Effector memory CD4-positive, alpha-beta T cell (primary cell): ENCODE measurements around the gene CTAG1B.
"Not testable (repeated sequence)": the region's sequence is repeated elsewhere in the genome, so short reads cannot be mapped to it uniquely, and the experiment has no call there.

ENCODE experiments used
- DNase-seq, 3 donors: peaks; one replicate each; pipeline ENCODE4 v3.0.0-alpha.2; 2020
- H3K27ac ChIP-seq: 2 replicates; pipeline ENCODE4 v1.7.0; 2013; ENCODE audit warnings: mild to moderate bottlenecking, low read length, moderate library complexity; ENCODE audit not compliant: insufficient read depth, poor library complexity, severe bottlenecking
- H3K27me3 ChIP-seq: replicated peaks from 2 replicates; pipeline ENCODE4 v1.7.0; 2013; ENCODE audit warnings: mild to moderate bottlenecking, low read length; ENCODE audit not compliant: insufficient read depth, control insufficient read depth, poor library complexity, severe bottlenecking
- H3K36me3 ChIP-seq: 2 replicates; pipeline ENCODE4 v1.7.0; 2013; ENCODE audit warnings: mild to moderate bottlenecking, low read length, moderate library complexity; ENCODE audit not compliant: control insufficient read depth, insufficient read depth
- H3K4me1 ChIP-seq: 2 replicates; pipeline ENCODE4 v1.7.0; 2013; ENCODE audit warnings: low read length, mild to moderate bottlenecking; ENCODE audit not compliant: control insufficient read depth, insufficient read depth, poor library complexity, severe bottlenecking
- H3K4me3 ChIP-seq: 2 replicates; pipeline ENCODE4 v1.7.0; 2013; ENCODE audit warnings: low read length, low read depth, mild to moderate bottlenecking; ENCODE audit not compliant: insufficient read depth, poor library complexity, severe bottlenecking
- H3K9me3 ChIP-seq: 2 replicates; pipeline ENCODE4 v1.7.0; 2013; ENCODE audit warnings: mild to moderate bottlenecking, low read length, moderate library complexity; ENCODE audit not compliant: control insufficient read depth

Gene CTAG1B

GRCh38 chrX:154654372-154654771, 35.3 kb upstream of the CTAG1B start:
- no peak overlapping the region for H3K27ac ChIP-seq
- no peak overlapping the region for H3K4me3 ChIP-seq
- no peaks in the 10 kb centered on the region for H3K9me3 ChIP-seq
- DNase-seq: no peak
- no peaks in the 10 kb centered on the region for H3K27me3 ChIP-seq
- no peaks in the 10 kb centered on the region for H3K36me3 ChIP-seq
- H3K4me1 ChIP-seq: no peaks in the 10 kb centered on the region

GRCh38 chrX:154653413-154653812, 34.3 kb upstream of the CTAG1B start, which contains the start of gene CTAG2:
CTAG2 (minus strand) TSS chrX:154653579; CDS start chrX:154653515, 64 bp downstream.
- not testable (repeated sequence) for H3K4me1 ChIP-seq, H3K27ac ChIP-seq, H3K27me3 ChIP-seq, H3K4me3 ChIP-seq, DNase-seq, H3K9me3 ChIP-seq, H3K36me3 ChIP-seq

GRCh38 chrX:154653048-154653401, 33.9 kb upstream of the CTAG1B start:
- no peak for DNase-seq
- Histone ChIP-seq H3K9me3 (no peaks in the 10 kb centered on the region), H3K4me1 (no peaks in the 10 kb centered on the region), H3K4me3 (no peak overlapping the region), H3K36me3 (no peaks in the 10 kb centered on the region), H3K27ac (no peak overlapping the region), H3K27me3 (no peaks in the 10 kb centered on the region)

GRCh38 chrX:154652311-154653047, 33.4 kb upstream of the CTAG1B start:
- no peak for DNase-seq
- Histone ChIP-seq H3K27me3 (no peaks in the 10 kb centered on the region), H3K36me3 (no peaks in the 10 kb centered on the region), H3K9me3 (no peaks in the 10 kb centered on the region), H3K4me3 (no peak overlapping the region), H3K27ac (no peak overlapping the region), H3K4me1 (no peaks in the 10 kb centered on the region)

- no peaks in the 10 kb centered on the region for H3K36me3 ChIP-seq
- no peaks in the 10 kb centered on the region for H3K9me3 ChIP-seq
- DNase-seq: no peak
- no peak overlapping the region for H3K4me3 ChIP-seq
- no peaks in the 10 kb centered on the region for H3K27me3 ChIP-seq
- no peak overlapping the region for H3K27ac ChIP-seq
- no peaks in the 10 kb centered on the region for H3K4me1 ChIP-seq
Measured at GRCh38 chrX:154650221-154650510, 31.1 kb upstream of the CTAG1B start.

GRCh38 chrX:154649503-154650220, 30.6 kb upstream of the CTAG1B start:
- Histone ChIP-seq H3K27me3 (no peaks in the 10 kb centered on the region), H3K4me3 (no peak overlapping the region), H3K9me3 (no peaks in the 10 kb centered on the region), H3K4me1 (no peaks in the 10 kb centered on the region), H3K36me3 (no peaks in the 10 kb centered on the region), H3K27ac (no peak overlapping the region)
- DNase-seq: no peak

- Histone ChIP-seq H3K27me3 (no peaks in the 10 kb centered on the region), H3K27ac (no peak overlapping the region), H3K9me3 (no peaks in the 10 kb centered on the region), H3K36me3 (no peaks in the 10 kb centered on the region), H3K4me1 (no peaks in the 10 kb centered on the region), H3K4me3 (no peak overlapping the region)
- no peak for DNase-seq
Measured at GRCh38 chrX:154648931-154649330, 29.8 kb upstream of the CTAG1B start.

- not testable (repeated sequence) for H3K4me3 ChIP-seq, H3K27ac ChIP-seq, DNase-seq
Measured at GRCh38 chrX:154645745-154646378, 26.8 kb upstream of the CTAG1B start.

GRCh38 chrX:154643708-154644107, 24.6 kb upstream of the CTAG1B start:
- not testable (repeated sequence) for DNase-seq, H3K9me3 ChIP-seq, H3K27ac ChIP-seq, H3K36me3 ChIP-seq, H3K4me1 ChIP-seq, H3K4me3 ChIP-seq, H3K27me3 ChIP-seq

More at GRCh38 chrX:154645745-154646378, 26.8 kb upstream of the CTAG1B start:
- H3K4me1 ChIP-seq, H3K36me3 ChIP-seq, H3K27me3 ChIP-seq, H3K9me3 ChIP-seq: not testable (repeated sequence)

GRCh38 chrX:154641740-154642139, 22.7 kb upstream of the CTAG1B start:
- H3K4me3 ChIP-seq, H3K27ac ChIP-seq, H3K27me3 ChIP-seq, H3K9me3 ChIP-seq, H3K4me1 ChIP-seq, DNase-seq, H3K36me3 ChIP-seq: not testable (repeated sequence)
